ENCODE results near the gene COLGALT1. TPM values are rescaled to one million over a fixed set of nuclear protein-coding genes. Genes with fewer than 3 reads are reported as not detected.
"Not testable (repeated sequence)": the region's sequence is repeated elsewhere in the genome, so short reads cannot be mapped to it uniquely, and the experiment has no call there.

Gene COLGALT1
- total RNA-seq, 1 donor from 2014 or later, result 38.4 TPM

GRCh38 chr19:17584132-17584531, 28.7 kb downstream of the COLGALT1 start:
- H2AFZ ChIP-seq (replicated peaks), result no peak overlapping the region
- peaks cover 8% of the 10 kb centered on the region for H3F3A ChIP-seq (ENCODE audit: low read depth)
- peaks cover 7% of the 10 kb centered on the region for H3K27me3 Mint-ChIP-seq (ENCODE audit: insufficient read depth, low read depth)
- H3K27ac ChIP-seq, result no peak overlapping the region
- H3K9me3 Mint-ChIP-seq, result no peaks in the 10 kb centered on the region
- no peak overlapping the region for H3K4me3 ChIP-seq
- H3K9ac ChIP-seq, result no peak overlapping the region
- H3K9me3 ChIP-seq (ENCODE audit: low read depth), result no peaks in the 10 kb centered on the region
- H3K4me1 ChIP-seq, result no peaks in the 10 kb centered on the region
- no peak for TF ChIP-seq EZH2 (IDR thresholded peaks at IDR 0.05)
- no peak for TF ChIP-seq EZH2phosphoT487 (IDR thresholded peaks at IDR 0.05)
- TF ChIP-seq CTCF (IDR thresholded peaks at IDR 0.05), result no peak
- peaks cover 10% of the 10 kb centered on the region for H3K4me1 Mint-ChIP-seq
- H3K79me2 ChIP-seq (ENCODE audit: low read depth), result no peaks in the 10 kb centered on the region
- no peak overlapping the region for H3K27ac Mint-ChIP-seq
- peaks cover 13% of the 10 kb centered on the region for H4K20me1 ChIP-seq (ENCODE audit: low read depth)
- H3K4me3 Mint-ChIP-seq, result no peak overlapping the region
- H3K36me3 ChIP-seq, result no peaks in the 10 kb centered on the region
- H3K4me2 ChIP-seq, result no peak overlapping the region
- peaks cover 13% of the 10 kb centered on the region for H3K36me3 Mint-ChIP-seq
- no peaks in the 10 kb centered on the region for H3K27me3 ChIP-seq
- DNase-seq (ENCODE audit: low spot score), result no peak

GRCh38 chr19:17585395-17585794, 29.9 kb downstream of the COLGALT1 start:
- H3F3A ChIP-seq (ENCODE audit: low read depth); H3K4me3 ChIP-seq; H3K4me1 Mint-ChIP-seq; H3K27ac ChIP-seq; H3K9ac ChIP-seq; H3K4me3 Mint-ChIP-seq; H3K27me3 ChIP-seq; H4K20me1 ChIP-seq (ENCODE audit: low read depth); H3K27me3 Mint-ChIP-seq (ENCODE audit: insufficient read depth, low read depth); DNase-seq (ENCODE audit: low spot score); H3K79me2 ChIP-seq (ENCODE audit: low read depth); H3K27ac Mint-ChIP-seq; H3K9me3 ChIP-seq (ENCODE audit: low read depth); H3K36me3 ChIP-seq; H3K4me2 ChIP-seq; H3K4me1 ChIP-seq; H3K9me3 Mint-ChIP-seq; H2AFZ ChIP-seq (replicated peaks); H3K36me3 Mint-ChIP-seq: not testable (repeated sequence)

- no peaks in the 10 kb centered on the region for H3K9me3 Mint-ChIP-seq
- Histone ChIP-seq H3K9ac (no peak overlapping the region), H3K79me2 (ENCODE audit: low read depth) (no peaks in the 10 kb centered on the region), H3K4me1 (no peaks in the 10 kb centered on the region), H3K27me3 (no peaks in the 10 kb centered on the region), H3K36me3 (no peaks in the 10 kb centered on the region), H3F3A (ENCODE audit: low read depth) (no peaks in the 10 kb centered on the region), H3K27ac (no peak overlapping the region), H2AFZ (replicated peaks) (no peak overlapping the region), H3K9me3 (ENCODE audit: low read depth) (no peaks in the 10 kb centered on the region), H3K4me2 (no peak overlapping the region), H3K4me3 (no peak overlapping the region), H4K20me1 (ENCODE audit: low read depth) (no peaks in the 10 kb centered on the region)
- H3K4me3 Mint-ChIP-seq, result no peak overlapping the region
- H3K4me1 Mint-ChIP-seq, result peaks cover 2% of the 10 kb centered on the region
- no peak overlapping the region for H3K27ac Mint-ChIP-seq
- TF ChIP-seq CTCF (IDR thresholded peaks at IDR 0.05) (no peak), EZH2phosphoT487 (IDR thresholded peaks at IDR 0.05) (no peak), EZH2 (IDR thresholded peaks at IDR 0.05) (no peak)
- H3K27me3 Mint-ChIP-seq (ENCODE audit: insufficient read depth, low read depth), result peaks cover 5% of the 10 kb centered on the region
- DNase-seq (ENCODE audit: low spot score), result no peak
- no peaks in the 10 kb centered on the region for H3K36me3 Mint-ChIP-seq
Observed at GRCh38 chr19:17590866-17591265, 35.4 kb downstream of the COLGALT1 start.

GRCh38 chr19:17594296-17594695, 38.8 kb downstream of the COLGALT1 start:
- H3K4me1 Mint-ChIP-seq; H3K9ac ChIP-seq; H4K20me1 ChIP-seq (ENCODE audit: low read depth); H3K27ac ChIP-seq; H3K27me3 Mint-ChIP-seq (ENCODE audit: insufficient read depth, low read depth); DNase-seq (ENCODE audit: low spot score); H2AFZ ChIP-seq (replicated peaks); H3K4me3 ChIP-seq; H3K79me2 ChIP-seq (ENCODE audit: low read depth); H3K4me2 ChIP-seq; H3K27me3 ChIP-seq; H3K4me3 Mint-ChIP-seq; H3K36me3 ChIP-seq; H3K36me3 Mint-ChIP-seq; H3K4me1 ChIP-seq; H3F3A ChIP-seq (ENCODE audit: low read depth); H3K9me3 Mint-ChIP-seq; H3K9me3 ChIP-seq (ENCODE audit: low read depth): not testable (repeated sequence)
- H3K27ac Mint-ChIP-seq, result peak overlapping the region; percentile 17

- not testable (repeated sequence) for H3K4me1 Mint-ChIP-seq; H3K27me3 Mint-ChIP-seq (ENCODE audit: insufficient read depth, low read depth); H3K9ac ChIP-seq; H4K20me1 ChIP-seq (ENCODE audit: low read depth); H3K4me3 Mint-ChIP-seq; H3K27ac ChIP-seq; H3K36me3 Mint-ChIP-seq; H3K9me3 ChIP-seq (ENCODE audit: low read depth); H3K79me2 ChIP-seq (ENCODE audit: low read depth); H3K9me3 Mint-ChIP-seq; H2AFZ ChIP-seq (replicated peaks); H3K4me1 ChIP-seq; H3K4me2 ChIP-seq; H3K4me3 ChIP-seq; H3K36me3 ChIP-seq; H3K27ac Mint-ChIP-seq; H3F3A ChIP-seq (ENCODE audit: low read depth); DNase-seq (ENCODE audit: low spot score)
- H3K27me3 ChIP-seq, result peaks cover 11% of the 10 kb centered on the region
Observed at GRCh38 chr19:17598063-17598462, 42.6 kb downstream of the COLGALT1 start.

All from neural progenitor cell (in vitro differentiated cells).